Muscle layer of duodenum (tissue), 2 donors: Measurements from ENCODE around the gene GALNT10.

Experiments
- H3K27ac ChIP-seq: one replicate; pipeline ENCODE4 v1.7.0; 2013; ENCODE audit warnings: mild to moderate bottlenecking, low read length
- H3K27me3 ChIP-seq: one replicate; pipeline ENCODE4 v1.7.0; 2013; ENCODE audit warnings: low read depth, mild to moderate bottlenecking, control low read depth, low read length
- H3K36me3 ChIP-seq, 2 donors: one replicate each; pipeline ENCODE4 v1.7.0; 2013; ENCODE audit warnings: low read length in 2 of 2, control low read depth in 1 of 2, mild to moderate bottlenecking in 1 of 2; ENCODE audit not compliant: insufficient read depth in 2 of 2, control insufficient read depth in 1 of 2
- H3K4me1 ChIP-seq, 2 donors: one replicate each; pipeline ENCODE4 v1.7.0; 2013; ENCODE audit warnings: low read length in 2 of 2, mild to moderate bottlenecking in 2 of 2, control low read depth in 1 of 2, moderate library complexity in 1 of 2; ENCODE audit not compliant: insufficient read depth in 2 of 2, control insufficient read depth in 1 of 2
- H3K4me3 ChIP-seq, 2 donors: one replicate each; pipeline ENCODE4 v1.7.0; 2013; ENCODE audit warnings: low read length in 2 of 2, low read depth in 1 of 2, mild to moderate bottlenecking in 1 of 2
- H3K9me3 ChIP-seq, 2 donors: one replicate each; pipeline ENCODE4 v1.7.0; 2013; ENCODE audit warnings: low read length in 2 of 2, control low read depth in 1 of 2, mild to moderate bottlenecking in 1 of 2; ENCODE audit not compliant: control insufficient read depth in 1 of 2
- donor health status: healthy.

Gene GALNT10

GRCh38 chr5:154331924-154332323, 141.4 kb downstream of the GALNT10 start:
- H3K36me3 ChIP-seq, result peaks cover 9 to 31% of the 10 kb centered on the region in 2 donors
- H3K9me3 ChIP-seq, result no peaks in the 10 kb centered on the region
- H3K27ac ChIP-seq, result no peak overlapping the region
- H3K27me3 ChIP-seq, result no peaks in the 10 kb centered on the region
- H3K4me3 ChIP-seq, result no peak overlapping the region
- peaks cover 0 to 7% of the 10 kb centered on the region in 2 donors for H3K4me1 ChIP-seq

- Histone ChIP-seq H3K36me3 (peaks cover 9 to 34% of the 10 kb centered on the region in 2 donors), H3K27ac (no peak overlapping the region), H3K4me1 (peaks cover 0 to 7% of the 10 kb centered on the region in 2 donors), H3K27me3 (no peaks in the 10 kb centered on the region), H3K4me3 (no peak overlapping the region), H3K9me3 (no peaks in the 10 kb centered on the region)
These were observed 141.9 kb downstream of the GALNT10 start for GRCh38 chr5:154332451-154332850.

GRCh38 chr5:154333016-154333415, 142.5 kb downstream of the GALNT10 start:
- Histone ChIP-seq H3K36me3 (peaks cover 9 to 38% of the 10 kb centered on the region in 2 donors), H3K4me1 (peaks cover 0 to 7% of the 10 kb centered on the region in 2 donors), H3K4me3 (no peak overlapping the region), H3K27me3 (no peaks in the 10 kb centered on the region), H3K27ac (no peak overlapping the region), H3K9me3 (no peaks in the 10 kb centered on the region)

- Histone ChIP-seq H3K4me3 (no peak overlapping the region), H3K36me3 (peaks cover 9 to 44% of the 10 kb centered on the region in 2 donors), H3K27ac (no peak overlapping the region)
These were observed 144.0 kb downstream of the GALNT10 start for GRCh38 chr5:154334406-154335064.

GRCh38 chr5:154335065-154335448, 144.5 kb downstream of the GALNT10 start:
- H3K27me3 ChIP-seq, result no peaks in the 10 kb centered on the region
- H3K4me1 ChIP-seq, result peaks cover 0 to 7% of the 10 kb centered on the region in 2 donors
- H3K27ac ChIP-seq, result no peak overlapping the region
- peaks cover 9 to 42% of the 10 kb centered on the region in 2 donors for H3K36me3 ChIP-seq
- no peaks in the 10 kb centered on the region for H3K9me3 ChIP-seq
- no peak overlapping the region for H3K4me3 ChIP-seq

More at GRCh38 chr5:154334406-154335064, 144.0 kb downstream of the GALNT10 start:
- Histone ChIP-seq H3K9me3 (no peaks in the 10 kb centered on the region), H3K27me3 (no peaks in the 10 kb centered on the region), H3K4me1 (peaks cover 0 to 7% of the 10 kb centered on the region in 2 donors)

GRCh38 chr5:154341620-154342019, 151.1 kb downstream of the GALNT10 start:
- Histone ChIP-seq H3K27ac (no peak overlapping the region), H3K4me3 (no peak overlapping the region), H3K27me3 (no peaks in the 10 kb centered on the region)

GRCh38 chr5:154342211-154342610, 151.7 kb downstream of the GALNT10 start:
- H3K27ac ChIP-seq, result no peak overlapping the region
- peaks cover 0 to 13% of the 10 kb centered on the region in 2 donors for H3K36me3 ChIP-seq
- H3K4me3 ChIP-seq, result no peak overlapping the region
- no peaks in the 10 kb centered on the region for H3K27me3 ChIP-seq
- H3K4me1 ChIP-seq, result peaks cover 0 to 4% of the 10 kb centered on the region in 2 donors
- no peaks in the 10 kb centered on the region for H3K9me3 ChIP-seq

More at GRCh38 chr5:154341620-154342019, 151.1 kb downstream of the GALNT10 start:
- H3K36me3 ChIP-seq, result peaks cover 0 to 13% of the 10 kb centered on the region in 2 donors
- no peaks in the 10 kb centered on the region for H3K9me3 ChIP-seq
- peaks cover 0 to 4% of the 10 kb centered on the region in 2 donors for H3K4me1 ChIP-seq

- peaks cover 0 to 4% of the 10 kb centered on the region in 2 donors for H3K4me1 ChIP-seq
- no peaks in the 10 kb centered on the region for H3K9me3 ChIP-seq
- H3K27me3 ChIP-seq, result no peaks in the 10 kb centered on the region
- no peak overlapping the region for H3K27ac ChIP-seq
- H3K36me3 ChIP-seq, result peaks cover 0 to 6% of the 10 kb centered on the region in 2 donors
- H3K4me3 ChIP-seq, result no peak overlapping the region
These were observed 152.4 kb downstream of the GALNT10 start for GRCh38 chr5:154342963-154343362.

GRCh38 chr5:154344461-154344860, 153.9 kb downstream of the GALNT10 start:
- H3K4me3 ChIP-seq, result no peak overlapping the region
- no peaks in the 10 kb centered on the region for H3K9me3 ChIP-seq
- H3K36me3 ChIP-seq, result no peaks in the 10 kb centered on the region
- no peaks in the 10 kb centered on the region for H3K27me3 ChIP-seq
- peaks cover 0 to 4% of the 10 kb centered on the region in 2 donors for H3K4me1 ChIP-seq
- no peak overlapping the region for H3K27ac ChIP-seq

GRCh38 chr5:154345255-154345952, 154.9 kb downstream of the GALNT10 start:
- Histone ChIP-seq H3K27ac (no peak overlapping the region), H3K4me3 (no peak overlapping the region), H3K9me3 (no peaks in the 10 kb centered on the region), H3K27me3 (no peaks in the 10 kb centered on the region), H3K36me3 (no peaks in the 10 kb centered on the region), H3K4me1 (peaks cover 0 to 4% of the 10 kb centered on the region in 2 donors)

- Histone ChIP-seq H3K27ac (no peak overlapping the region), H3K4me3 (no peak overlapping the region), H3K9me3 (no peaks in the 10 kb centered on the region)
These were observed 155.9 kb downstream of the GALNT10 start for GRCh38 chr5:154346427-154346826.

More at GRCh38 chr5:154346427-154346826, 155.9 kb downstream of the GALNT10 start:
- Histone ChIP-seq H3K36me3 (no peaks in the 10 kb centered on the region), H3K4me1 (peaks cover 0 to 4% of the 10 kb centered on the region in 2 donors), H3K27me3 (no peaks in the 10 kb centered on the region)
